ENCODE data around the gene LARP4B. TPM values are rescaled to one million over a fixed set of nuclear protein-coding genes. Genes with fewer than 3 reads are reported as not detected.
"Not testable (repeated sequence)": the region's sequence is repeated elsewhere in the genome, so short reads cannot be mapped to it uniquely, and the experiment has no call there.

The LARP4B gene
- total and polyA plus RNA-seq, 2 of the 13 experiments (the other 11 are each of a cell fraction or from before 2014, with no cell fraction given): 19.5 to 30.2 TPM

DNA sequence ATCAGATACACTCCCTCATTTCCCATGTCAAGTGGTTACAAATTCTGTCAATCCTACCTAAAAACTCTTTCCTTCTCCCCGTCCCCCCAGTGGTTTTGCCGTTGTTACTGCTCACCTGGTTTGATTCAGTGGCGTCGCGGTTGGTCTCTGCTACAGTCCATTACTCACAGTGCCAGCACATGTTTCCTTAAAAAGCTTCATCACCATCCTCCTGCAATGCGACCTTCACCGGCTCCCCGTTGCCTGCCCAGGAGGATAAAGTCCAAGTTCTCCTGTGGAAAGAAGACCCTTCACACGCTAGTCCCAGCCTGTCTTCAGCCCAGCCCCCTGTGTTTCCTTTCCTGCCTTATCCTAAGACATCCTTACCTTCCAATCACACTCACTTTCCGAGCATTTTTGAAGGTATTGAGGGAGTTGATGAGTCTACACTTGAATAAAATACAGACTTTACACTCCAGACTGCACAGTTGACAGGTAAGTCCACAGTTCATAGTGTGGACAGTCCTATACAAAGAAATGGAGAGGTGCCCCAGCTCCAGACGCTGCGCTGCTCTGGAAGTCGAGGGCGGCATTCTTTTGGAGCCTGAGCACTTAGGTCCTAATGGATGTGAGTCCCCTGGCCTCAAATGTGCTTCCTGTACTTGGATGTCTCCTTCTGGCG, 3.4 kb upstream of the LARP4B start (continued):
- TF ChIP-seq HMGXB4 (CRISPR knock-in tag; IDR thresholded peaks at IDR 0.05; ENCODE audit: borderline replicate concordance in 1 of 2, low read depth in 1 of 2): peak in 1 of 2 experiments; percentile 33; a peak in 1 of 4 replicates
- TF ChIP-seq ZNF33A (CRISPR knock-in tag; IDR thresholded peaks at IDR 0.05; ENCODE audit: borderline replicate concordance): 0 out of 2 replicates have a peak, but pooled peaks have one; percentile 30

GRCh38 chr10:934165-934564, 2.7 kb upstream of the LARP4B start:
- POLR2A ChIA-PET: interaction anchor here (0.9 to 2.1 kb wide), 4 partner anchors 36 to 116 kb away, joined by 3 to 7 read pairs (median 5); partner anchors contain the start of gene IDI1
- Histone ChIP-seq H3K4me1 (ENCODE audit: insufficient read depth, low read length) (peaks cover 46% of the 10 kb centered on the region), H3K79me2 (ENCODE audit: insufficient read depth, low read length) (peaks cover 17% of the 10 kb centered on the region), H3K4me2 (ENCODE audit: low read depth, low read length) (peak overlapping the region; percentile 82; the same call in 1 of the 2 replicates), H4K20me1 (ENCODE audit: insufficient read depth, low read length) (peaks cover 15% of the 10 kb centered on the region), H3K27ac (ENCODE audit: extremely low read length, insufficient read depth, low read length) (peak overlapping the region; percentile 65)
- H2AFZ ChIP-seq (ENCODE audit: low read length); H3K4me3 ChIP-seq (replicated peaks in 1 of 3; ENCODE audit: insufficient read depth in 1 of 3, low read depth in 2 of 3, low read length in 3 of 3); H3K27me3 ChIP-seq (ENCODE audit: control insufficient read depth in 1 of 2, insufficient read depth in 2 of 2, low read length in 2 of 2); DNase-seq (ENCODE audit: low spot score); CTCF ChIA-PET (ENCODE audit: low intra/inter-chr PET ratio, low total read pairs); BruUV-seq (replicated peaks); ATAC-seq; FAIRE-seq; H3K9ac ChIP-seq (ENCODE audit: insufficient read depth, low read depth, low read length); H3K9me3 ChIP-seq (ENCODE audit: low read length); H3K36me3 ChIP-seq (replicated peaks in 1 of 2; ENCODE audit: control insufficient read depth in 1 of 2, insufficient read depth in 2 of 2, low read length in 2 of 2); intact Hi-C loops (cut with micrococcal nuclease; ENCODE audit: unreplicated experiment): not testable (repeated sequence)
- in situ Hi-C loops (cut with HindIII; ENCODE audit: extremely low pct_ligation_motif_present, low pct_unique_long_range_greater_than_20kb): loop anchor here (10.0 kb wide), 1 partner anchor 51 kb away; the partner anchor contains the start of gene GTPBP4
- peak; percentile 47 for TF ChIP-seq TEAD3 (CRISPR knock-in tag; optimal IDR thresholded peaks at IDR 0.05; ENCODE audit: borderline replicate concordance)
- TF ChIP-seq, protein P1, sequence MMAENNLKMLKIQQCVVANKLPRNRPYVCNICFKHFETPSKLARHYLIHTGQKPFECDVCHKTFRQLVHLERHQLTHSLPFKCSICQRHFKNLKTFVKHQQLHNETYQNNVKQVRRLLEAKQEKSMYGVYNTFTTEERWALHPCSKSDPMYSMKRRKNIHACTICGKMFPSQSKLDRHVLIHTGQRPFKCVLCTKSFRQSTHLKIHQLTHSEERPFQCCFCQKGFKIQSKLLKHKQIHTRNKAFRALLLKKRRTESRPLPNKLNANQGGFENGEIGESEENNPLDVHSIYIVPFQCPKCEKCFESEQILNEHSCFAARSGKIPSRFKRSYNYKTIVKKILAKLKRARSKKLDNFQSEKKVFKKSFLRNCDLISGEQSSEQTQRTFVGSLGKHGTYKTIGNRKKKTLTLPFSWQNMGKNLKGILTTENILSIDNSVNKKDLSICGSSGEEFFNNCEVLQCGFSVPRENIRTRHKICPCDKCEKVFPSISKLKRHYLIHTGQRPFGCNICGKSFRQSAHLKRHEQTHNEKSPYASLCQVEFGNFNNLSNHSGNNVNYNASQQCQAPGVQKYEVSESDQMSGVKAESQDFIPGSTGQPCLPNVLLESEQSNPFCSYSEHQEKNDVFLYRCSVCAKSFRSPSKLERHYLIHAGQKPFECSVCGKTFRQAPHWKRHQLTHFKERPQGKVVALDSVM (CRISPR knock-in tag; IDR thresholded peaks at IDR 0.05): peak; percentile 86
- 60% methylated on average over 6 of the region's 6 CpGs for WGBS (ENCODE audit: low lambda C conversion rate)
